ENCODE results near the gene DYNC2I2. TPM values are rescaled to one million over a fixed set of nuclear protein-coding genes. Genes with fewer than 3 reads are reported as not detected.
A peak's percentile ranks its signal among the peaks of the same experiment; 100 is the strongest.

DYNC2I2 gene
- total RNA-seq, 1 experiment from 2014 or later = 58.6 TPM

- peaks cover 18% of the 10 kb centered on the region for H3K23me2 ChIP-seq (ENCODE audit: insufficient read length, low read depth, low read length, poor library complexity, severe bottlenecking)
- peak overlapping the region; percentile 68 to 92 (median 81) for H3K27ac Mint-ChIP-seq
- no peak overlapping the region for H3K27ac ChIP-seq (ENCODE audit: insufficient read length, low read depth, low read length)
- peaks cover 4% of the 10 kb centered on the region; the same call in 1 of the 2 replicates for H3K4me1 ChIP-seq (ENCODE audit: insufficient read depth, low read length)
- no peaks in the 10 kb centered on the region for H3K79me1 ChIP-seq (ENCODE audit: insufficient read depth, low read depth, low read length, poor library complexity, severe bottlenecking)
- H3K27me3 Mint-ChIP-seq (ENCODE audit: low read depth) = no peaks in the 10 kb centered on the region
- H4K5ac ChIP-seq (ENCODE audit: insufficient read length, low read depth, low read length) = no peak overlapping the region
- peak overlapping the region; percentile 92 for H3K9ac ChIP-seq (ENCODE audit: extremely low read depth, insufficient read length, low read length)
- WGBS (ENCODE audit: extremely low coverage, insufficient read length, low lambda C conversion rate) = no CpG with 5 or more reads among the region's 17 CpGs
- H2AK5ac ChIP-seq (ENCODE audit: insufficient read length, low read length) = no peak overlapping the region
- peak overlapping the region; percentile 95 to 100 for H3K4me3 Mint-ChIP-seq
- H3T11ph ChIP-seq (ENCODE audit: low read length) = no peak overlapping the region
- peaks cover 42% of the 10 kb centered on the region for H3K79me2 ChIP-seq (ENCODE audit: insufficient read depth, low read length)
- H3K14ac ChIP-seq (ENCODE audit: insufficient read depth, low read length) = no peak overlapping the region
- H3K9me3 Mint-ChIP-seq = peaks cover 11 to 13% of the 10 kb centered on the region in 2 experiments
- H2BK15ac ChIP-seq (ENCODE audit: low read depth, low read length) = no peak overlapping the region
- no peak for TF ChIP-seq CTCF (conservative IDR thresholded peaks at IDR 0.05)
- no peak overlapping the region for H4K91ac ChIP-seq (ENCODE audit: insufficient read length, low read depth, low read length)
- no peak overlapping the region for H2BK12ac ChIP-seq (ENCODE audit: insufficient read length, low read depth, low read length)
- H3K9me3 ChIP-seq (ENCODE audit: control insufficient read depth, low read depth, low read length) = no peaks in the 10 kb centered on the region
- H4K8ac ChIP-seq (replicated peaks; ENCODE audit: insufficient read length, low read depth, low read length) = no peak overlapping the region
- H2AFZ ChIP-seq (ENCODE audit: low read length) = no peak overlapping the region
- no peak overlapping the region for H3K23ac ChIP-seq (ENCODE audit: insufficient read length, low read depth, low read length)
- no peak for DNase-seq
- no peak overlapping the region for H3K56ac ChIP-seq (ENCODE audit: insufficient read length, low read depth, low read length)
- no peak overlapping the region for H3K18ac ChIP-seq (ENCODE audit: insufficient read length, low read depth, low read length)
- H3K4me1 Mint-ChIP-seq = peaks cover 42 to 47% of the 10 kb centered on the region in 2 experiments
- H3K4ac ChIP-seq (ENCODE audit: low read depth, low read length) = no peak overlapping the region
- no peak overlapping the region for H2BK120ac ChIP-seq (ENCODE audit: low read depth, low read length, poor library complexity, severe bottlenecking)
- peak overlapping the region; percentile 73 for H3K4me2 ChIP-seq (ENCODE audit: insufficient read depth, insufficient read length, low read length)
- H3K27me3 ChIP-seq (ENCODE audit: insufficient read depth, low read length) = no peaks in the 10 kb centered on the region
- H2BK5ac ChIP-seq (ENCODE audit: insufficient read length, low read length) = no peak overlapping the region
- peaks cover 34 to 46% (median 45%) of the 10 kb centered on the region in 3 experiments for H3K36me3 Mint-ChIP-seq (ENCODE audit: insufficient read depth in 1 of 3, low read depth in 3 of 3)
- no peaks in the 10 kb centered on the region for H4K20me1 ChIP-seq (ENCODE audit: control insufficient read depth, insufficient read depth, insufficient read length)
- H2BK20ac ChIP-seq (ENCODE audit: low read depth, low read length, poor library complexity, severe bottlenecking) = no peak overlapping the region
These were observed 29.2 kb upstream of the DYNC2I2 start for GRCh38 chr9:128685636-128686489.
